Cardiac fibroblast (primary cell): Measurements from ENCODE around the gene LONRF3.
A peak's percentile ranks its signal among the peaks of the same experiment; 100 is the strongest.
"Not testable (repeated sequence)": the region's sequence is repeated elsewhere in the genome, so short reads cannot be mapped to it uniquely, and the experiment has no call there.

ENCODE experiments used
- DNase-seq, 2 donors: peaks; one replicate each; pipeline versions ENCODE4 v3.0.0 to v3.0.0-alpha.2; 2010; ENCODE audit warnings: low read depth in 2 of 2
- H3K4me3 ChIP-seq, 2 donors: replicated peaks in 1 of 2; 1 replicate in 1 of 2; 2 replicates in 1 of 2; pipeline ENCODE4 v1.5.1; 2011; ENCODE audit warnings: low read depth in 2 of 2, low read length in 2 of 2, mild to moderate bottlenecking in 2 of 2, moderate library complexity in 1 of 2
- CTCF ChIP-seq: IDR thresholded peaks from one replicate; pipeline ENCODE4 v1.5.1; 2011; ENCODE audit warnings: low read depth, mild to moderate bottlenecking, low read length, inconsistent platforms

The LONRF3 gene

GRCh38 chrX:119015407-119016237, 41.2 kb downstream of the LONRF3 start:
- no peak overlapping the region for H3K4me3 ChIP-seq
- no peak for TF ChIP-seq CTCF
- DNase-seq, result peak; percentile 86 to 87

- no peak for DNase-seq
- no peak for TF ChIP-seq CTCF
- no peak overlapping the region for H3K4me3 ChIP-seq
These were observed 42.7 kb downstream of the LONRF3 start for GRCh38 chrX:119017077-119017476.

- no peak overlapping the region for H3K4me3 ChIP-seq
- no peak for DNase-seq
- TF ChIP-seq CTCF, result no peak
These were observed 51.5 kb downstream of the LONRF3 start for GRCh38 chrX:119025900-119026299.

GRCh38 chrX:119026344-119026743, 51.9 kb downstream of the LONRF3 start:
- H3K4me3 ChIP-seq, DNase-seq: not testable (repeated sequence)

- H3K4me3 ChIP-seq, DNase-seq: not testable (repeated sequence)
These were observed 53.7 kb downstream of the LONRF3 start for GRCh38 chrX:119027960-119028732.

GRCh38 chrX:119028733-119029330, 54.4 kb downstream of the LONRF3 start:
- TF ChIP-seq CTCF, result no peak
- peak in 1 of 2 donors; percentile 24 for DNase-seq
- no peak overlapping the region for H3K4me3 ChIP-seq

GRCh38 chrX:119029656-119030055, 55.2 kb downstream of the LONRF3 start:
- not testable (repeated sequence) for DNase-seq, H3K4me3 ChIP-seq

GRCh38 chrX:119030990-119031389, 56.6 kb downstream of the LONRF3 start:
- no peak for TF ChIP-seq CTCF
- no peak for DNase-seq
- H3K4me3 ChIP-seq, result no peak overlapping the region
